Measurements from ENCODE around the gene OR2T4.

Gene OR2T4, protein sequence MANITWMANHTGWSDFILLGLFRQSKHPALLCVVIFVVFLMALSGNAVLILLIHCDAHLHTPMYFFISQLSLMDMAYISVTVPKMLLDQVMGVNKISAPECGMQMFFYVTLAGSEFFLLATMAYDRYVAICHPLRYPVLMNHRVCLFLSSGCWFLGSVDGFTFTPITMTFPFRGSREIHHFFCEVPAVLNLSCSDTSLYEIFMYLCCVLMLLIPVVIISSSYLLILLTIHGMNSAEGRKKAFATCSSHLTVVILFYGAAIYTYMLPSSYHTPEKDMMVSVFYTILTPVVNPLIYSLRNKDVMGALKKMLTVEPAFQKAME

DNA sequence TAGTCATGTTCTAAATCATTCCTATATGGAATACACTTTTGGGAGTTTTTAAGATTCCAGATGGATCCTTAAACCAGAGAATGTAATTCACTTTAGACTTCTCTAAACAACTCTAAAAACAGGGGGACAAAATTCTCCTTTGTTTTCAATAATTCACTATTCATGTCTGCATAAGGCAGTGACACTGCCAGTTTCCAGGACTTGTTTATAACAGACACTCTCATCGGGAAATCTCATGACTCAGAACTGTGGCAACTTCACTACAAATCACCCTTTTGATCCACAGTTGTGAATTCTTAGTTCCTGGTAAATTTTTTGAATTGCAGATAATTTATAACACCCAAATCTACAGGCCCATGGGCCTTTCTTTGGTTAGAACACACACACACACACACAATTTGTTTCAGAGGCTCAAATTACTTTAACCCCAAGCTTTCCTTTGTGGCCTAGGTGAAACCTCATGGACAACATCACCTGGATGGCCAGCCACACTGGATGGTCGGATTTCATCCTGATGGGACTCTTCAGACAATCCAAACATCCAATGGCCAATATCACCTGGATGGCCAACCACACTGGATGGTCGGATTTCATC lies at the start of gene OR2T4:
TSS of gene OR2T4 (plus strand) at position 545 of the 595 bp plus-strand sequence. CDS start at position 545, 0 bp downstream.
- H3K4me3 Mint-ChIP-seq: no peak within 1 kb of the TSS
- H3K4me1 Mint-ChIP-seq: no peaks in the 10 kb centered on the region
- H3K36me3 Mint-ChIP-seq (ENCODE audit: low read depth): no peaks in the 10 kb centered on the region
- no peaks in the 10 kb centered on the region for H3K9me3 Mint-ChIP-seq
- ATAC-seq: no peak
- peaks cover 2% of the 10 kb centered on the region for H3K27me3 Mint-ChIP-seq
- no peak for DNase-seq
- no peak within 1 kb of the TSS for H3K27ac Mint-ChIP-seq

DNA sequence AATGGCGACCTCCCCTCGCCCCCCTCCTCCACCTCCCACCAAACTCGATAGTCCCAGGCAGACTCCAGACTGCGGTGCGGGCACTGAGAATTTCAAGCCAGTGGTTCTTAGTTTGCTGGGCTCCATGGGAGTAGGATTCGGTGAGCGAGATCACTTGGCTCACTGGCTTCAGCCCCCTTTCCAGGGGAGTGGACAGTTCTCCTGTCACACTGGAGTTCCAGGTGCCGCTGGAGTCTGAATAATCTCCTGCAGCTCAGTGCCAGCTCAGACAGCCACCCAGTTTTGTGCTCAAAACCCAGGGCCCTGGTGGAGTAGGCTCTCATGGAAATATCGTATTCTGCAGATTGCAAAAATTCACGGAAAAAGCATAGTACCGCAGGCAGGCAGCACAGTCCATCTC lies 44.7 kb upstream of the OR2T4 start:
- no peak overlapping the region for H3K27ac Mint-ChIP-seq
- H3K27me3 Mint-ChIP-seq: peaks cover 11% of the 10 kb centered on the region
- H3K36me3 Mint-ChIP-seq (ENCODE audit: low read depth): peaks cover 4% of the 10 kb centered on the region
- DNase-seq (no peak), ATAC-seq (no peak)
- H3K4me1 Mint-ChIP-seq: no peaks in the 10 kb centered on the region
- no peak overlapping the region for H3K4me3 Mint-ChIP-seq
- peaks cover 19% of the 10 kb centered on the region for H3K9me3 Mint-ChIP-seq

GRCh38 chr1:248324468-248324867 lies 37.0 kb upstream of the OR2T4 start, which contains the start of gene OR2M7:
TSS of gene OR2M7 (minus strand) at chr1:248324568. CDS start at chr1:248324568, 0 bp downstream.
- Mint-ChIP-seq H3K27me3 (peaks cover 5% of the 10 kb centered on the region), H3K27ac (no peak within 1 kb of the TSS), H3K36me3 (ENCODE audit: low read depth) (no peaks in the 10 kb centered on the region), H3K4me1 (no peaks in the 10 kb centered on the region), H3K4me3 (no peak within 1 kb of the TSS), H3K9me3 (peaks cover 5% of the 10 kb centered on the region)
- ATAC-seq (no peak), DNase-seq (no peak)

DNA sequence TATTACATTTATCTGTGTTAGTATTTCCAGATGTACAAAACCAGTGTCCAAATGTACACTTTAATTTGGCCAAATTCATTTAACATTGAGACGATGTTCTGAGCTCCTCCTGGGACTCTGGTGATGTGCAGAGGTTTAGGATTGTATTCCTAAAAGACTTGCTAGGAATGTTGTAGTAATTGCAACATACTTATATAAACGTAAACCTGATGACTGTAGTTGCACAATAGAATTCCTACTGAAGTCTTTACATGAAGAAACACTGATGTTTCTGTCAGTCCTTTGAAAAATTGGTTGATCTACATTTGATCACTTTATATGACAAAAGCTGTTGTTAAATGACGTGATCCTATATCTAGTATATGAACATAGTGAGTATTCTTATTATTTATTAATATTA lies 18.0 kb upstream of the OR2T4 start:
- no peak for ATAC-seq
- no peak overlapping the region for H3K27ac Mint-ChIP-seq
- peaks cover 2% of the 10 kb centered on the region for H3K27me3 Mint-ChIP-seq
- no peaks in the 10 kb centered on the region for H3K36me3 Mint-ChIP-seq (ENCODE audit: low read depth)
- no peaks in the 10 kb centered on the region for H3K4me1 Mint-ChIP-seq
- DNase-seq: no peak
- H3K9me3 Mint-ChIP-seq: no peaks in the 10 kb centered on the region
- H3K4me3 Mint-ChIP-seq: no peak overlapping the region

DNA sequence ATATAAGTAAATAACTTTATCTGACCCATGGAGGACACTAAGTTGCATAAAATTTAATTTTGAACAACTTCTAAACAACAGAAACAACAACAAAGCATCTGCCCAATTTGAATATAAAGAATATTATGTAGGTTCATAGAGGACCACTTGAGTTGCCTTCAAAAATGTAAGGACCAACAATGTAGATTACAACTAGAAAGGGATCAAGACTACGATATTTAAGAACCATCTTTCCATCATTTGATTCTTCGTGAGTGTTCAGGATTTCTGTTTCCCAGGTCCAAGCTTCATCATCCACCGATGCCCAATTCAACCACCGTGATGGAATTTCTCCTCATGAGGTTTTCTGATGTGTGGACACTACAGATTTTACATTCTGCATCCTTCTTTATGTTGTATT lies 13.0 kb upstream of the OR2T4 start, which contains the start of gene OR14C36:
TSS of gene OR14C36 (plus strand) at position 301 of the 400 bp plus-strand sequence. CDS start at position 301, 0 bp downstream.
- H3K9me3 Mint-ChIP-seq: no peaks in the 10 kb centered on the region
- no peak for ATAC-seq
- no peak within 1 kb of the TSS for H3K27ac Mint-ChIP-seq
- H3K4me1 Mint-ChIP-seq: no peaks in the 10 kb centered on the region
- H3K36me3 Mint-ChIP-seq (ENCODE audit: low read depth): no peaks in the 10 kb centered on the region
- H3K27me3 Mint-ChIP-seq: peaks cover 10% of the 10 kb centered on the region
- DNase-seq: no peak
- no peak within 1 kb of the TSS for H3K4me3 Mint-ChIP-seq

DNA sequence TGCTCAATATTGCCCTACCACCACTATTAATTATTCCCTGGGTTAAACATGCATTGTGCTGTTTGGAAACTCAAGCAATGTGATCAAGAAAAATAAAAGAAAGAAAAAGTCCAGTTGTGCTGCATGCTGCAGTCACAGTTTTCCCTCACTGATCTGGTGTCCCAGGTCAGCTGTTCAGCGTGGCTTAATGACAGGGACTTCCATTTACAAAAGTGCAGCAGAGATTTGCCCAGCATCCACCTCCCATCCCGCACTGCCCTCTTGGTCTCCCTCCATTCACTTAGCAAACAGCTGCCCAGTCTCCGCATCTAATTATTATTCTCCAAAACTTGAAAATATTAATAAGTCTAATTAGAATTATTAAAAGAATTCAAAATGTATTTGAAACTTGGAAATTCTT lies 2.0 kb upstream of the OR2T4 start:
- H3K36me3 Mint-ChIP-seq (ENCODE audit: low read depth): no peaks in the 10 kb centered on the region
- no peak for ATAC-seq
- H3K9me3 Mint-ChIP-seq: no peaks in the 10 kb centered on the region
- DNase-seq: no peak
- H3K4me3 Mint-ChIP-seq: no peak overlapping the region
- no peaks in the 10 kb centered on the region for H3K27me3 Mint-ChIP-seq
- H3K27ac Mint-ChIP-seq: no peak overlapping the region
- H3K4me1 Mint-ChIP-seq: no peaks in the 10 kb centered on the region

DNA sequence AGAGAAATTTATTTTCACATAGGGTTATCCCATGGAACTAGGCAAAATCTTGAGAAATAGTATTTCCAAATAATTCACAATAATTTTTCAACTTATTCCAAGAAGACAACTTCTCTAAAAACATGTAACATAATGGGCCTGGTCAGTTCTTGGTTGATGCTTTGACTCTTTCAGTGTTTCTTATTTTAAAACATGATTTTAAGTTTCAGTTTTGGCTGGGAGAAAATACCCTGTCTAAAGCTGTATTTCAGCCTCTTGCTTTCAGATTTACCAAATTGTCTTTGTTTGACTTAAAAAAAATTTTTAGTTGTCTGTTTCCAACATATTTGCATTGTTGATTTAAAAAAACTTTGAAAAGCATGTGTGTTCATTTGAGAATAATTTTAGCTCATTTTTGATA lies 5.1 kb downstream of the OR2T4 start:
- Mint-ChIP-seq H3K27me3 (peaks cover 2% of the 10 kb centered on the region), H3K4me3 (no peak overlapping the region), H3K36me3 (ENCODE audit: low read depth) (no peaks in the 10 kb centered on the region), H3K9me3 (no peaks in the 10 kb centered on the region), H3K27ac (no peak overlapping the region), H3K4me1 (no peaks in the 10 kb centered on the region)
- no peak for ATAC-seq
- DNase-seq: no peak

DNA sequence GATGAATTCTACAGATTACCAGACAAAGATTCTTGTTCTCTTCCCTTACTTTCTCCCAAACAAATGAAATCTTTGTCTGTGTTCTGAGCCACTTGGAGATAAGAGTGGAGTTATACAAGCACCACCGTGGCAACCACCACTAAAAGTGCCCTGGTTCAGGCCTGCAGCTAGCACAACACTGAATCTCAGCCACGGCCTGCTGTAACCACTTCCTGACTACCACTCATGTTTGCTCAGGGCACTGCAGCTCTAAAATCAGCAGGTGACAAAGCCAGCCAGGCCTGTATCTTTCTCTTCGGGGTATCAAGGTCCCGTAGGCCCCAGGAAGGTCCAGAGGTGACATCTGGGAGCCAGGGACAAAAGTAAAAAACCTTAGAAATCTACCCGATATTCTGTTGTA lies 10.9 kb downstream of the OR2T4 start:
- ATAC-seq (no peak), DNase-seq (peak; percentile 3)
- Mint-ChIP-seq H3K9me3 (no peaks in the 10 kb centered on the region), H3K36me3 (ENCODE audit: low read depth) (no peaks in the 10 kb centered on the region), H3K27ac (no peak overlapping the region), H3K4me3 (no peak overlapping the region), H3K4me1 (peaks cover 8% of the 10 kb centered on the region), H3K27me3 (no peaks in the 10 kb centered on the region)

DNA sequence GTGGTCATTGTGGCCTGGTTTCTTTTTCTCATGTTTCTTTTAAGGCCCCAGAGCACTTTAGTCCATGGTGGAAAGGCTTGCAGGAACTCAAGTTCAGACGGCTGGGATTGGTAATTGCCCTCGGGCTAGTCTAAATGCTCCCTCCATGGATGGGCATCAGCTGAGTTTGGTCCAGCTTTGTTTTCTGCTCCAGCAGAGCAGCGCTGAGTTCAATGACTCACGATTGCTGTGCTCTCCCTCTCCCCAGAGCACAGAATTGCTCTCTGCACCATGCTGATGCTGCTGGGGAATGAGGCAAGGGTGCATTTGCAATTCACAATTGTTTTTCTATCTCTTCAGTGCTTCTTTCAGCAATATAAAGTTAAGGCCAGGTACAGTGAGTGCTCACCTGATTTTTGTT lies 12.3 kb downstream of the OR2T4 start:
- peaks cover 8% of the 10 kb centered on the region for H3K4me1 Mint-ChIP-seq
- H3K4me3 Mint-ChIP-seq: no peak overlapping the region
- no peaks in the 10 kb centered on the region for H3K9me3 Mint-ChIP-seq
- no peak overlapping the region for H3K27ac Mint-ChIP-seq
- ATAC-seq (no peak), DNase-seq (no peak)
- no peaks in the 10 kb centered on the region for H3K36me3 Mint-ChIP-seq (ENCODE audit: low read depth)
- H3K27me3 Mint-ChIP-seq: no peaks in the 10 kb centered on the region

GRCh38 chr1:248375446-248375845 lies 14.0 kb downstream of the OR2T4 start, which contains the start of gene OR2T6:
TSS of gene OR2T6 (plus strand) at chr1:248375746. CDS start at chr1:248387609, 11,863 bp downstream.
- Mint-ChIP-seq H3K4me3 (no peak within 1 kb of the TSS), H3K9me3 (no peaks in the 10 kb centered on the region), H3K27me3 (no peaks in the 10 kb centered on the region), H3K36me3 (ENCODE audit: low read depth) (no peaks in the 10 kb centered on the region), H3K4me1 (peaks cover 8% of the 10 kb centered on the region), H3K27ac (no peak within 1 kb of the TSS)
- ATAC-seq (no peak), DNase-seq (no peak)

DNA sequence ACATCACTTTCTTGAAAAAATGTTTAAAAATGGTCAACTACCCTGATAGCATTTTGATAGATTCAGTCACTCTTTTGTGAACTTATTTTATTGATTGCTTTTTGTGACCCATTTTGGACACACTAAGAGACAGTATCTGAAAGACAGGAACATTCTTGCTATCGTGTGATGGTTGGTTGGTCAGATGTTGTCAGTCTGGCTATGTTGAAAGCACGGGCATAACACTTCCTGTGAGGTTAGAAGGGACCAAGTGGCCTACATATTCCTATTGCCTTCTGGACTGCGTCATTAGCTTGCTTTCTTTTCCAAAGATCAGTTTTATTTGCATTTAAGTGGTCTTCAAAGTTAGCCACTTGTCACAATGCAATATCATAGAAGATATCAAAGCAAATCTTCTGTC lies 15.5 kb downstream of the OR2T4 start:
- Mint-ChIP-seq H3K36me3 (ENCODE audit: low read depth) (no peaks in the 10 kb centered on the region), H3K27me3 (no peaks in the 10 kb centered on the region), H3K9me3 (no peaks in the 10 kb centered on the region), H3K4me1 (peaks cover 8% of the 10 kb centered on the region), H3K27ac (no peak overlapping the region), H3K4me3 (no peak overlapping the region)
- no peak for DNase-seq
- no peak for ATAC-seq

GRCh38 chr1:248380854-248381253 lies 19.4 kb downstream of the OR2T4 start:
- Mint-ChIP-seq H3K4me1 (no peaks in the 10 kb centered on the region), H3K27me3 (no peaks in the 10 kb centered on the region), H3K9me3 (no peaks in the 10 kb centered on the region), H3K4me3 (no peak overlapping the region), H3K27ac (no peak overlapping the region), H3K36me3 (ENCODE audit: low read depth) (no peaks in the 10 kb centered on the region)
- ATAC-seq: no peak
- DNase-seq: no peak

DNA sequence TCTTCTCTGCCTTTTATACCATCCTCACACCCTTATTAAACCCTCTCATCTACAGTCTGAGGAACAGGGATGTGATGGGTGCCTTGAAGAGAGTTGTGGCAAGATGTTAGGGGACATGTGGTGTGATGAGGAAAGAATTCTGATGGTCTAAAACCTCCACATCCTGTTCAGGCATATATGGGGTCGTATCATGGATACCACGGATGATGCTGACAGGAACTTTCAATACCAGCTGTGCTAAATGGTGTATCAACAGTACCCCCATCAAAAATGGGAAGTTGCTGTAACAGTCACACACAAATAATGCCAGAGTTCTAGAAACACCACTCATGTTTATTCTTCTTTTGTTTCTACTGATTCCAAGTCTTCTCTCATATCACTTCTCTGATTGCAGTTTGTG lies 27.0 kb downstream of the OR2T4 start:
- H3K27me3 Mint-ChIP-seq: peaks cover 9% of the 10 kb centered on the region
- no peak overlapping the region for H3K27ac Mint-ChIP-seq
- H3K36me3 Mint-ChIP-seq (ENCODE audit: low read depth): no peaks in the 10 kb centered on the region
- DNase-seq: no peak
- no peak overlapping the region for H3K4me3 Mint-ChIP-seq
- H3K9me3 Mint-ChIP-seq: no peaks in the 10 kb centered on the region
- no peaks in the 10 kb centered on the region for H3K4me1 Mint-ChIP-seq
- ATAC-seq: no peak

DNA sequence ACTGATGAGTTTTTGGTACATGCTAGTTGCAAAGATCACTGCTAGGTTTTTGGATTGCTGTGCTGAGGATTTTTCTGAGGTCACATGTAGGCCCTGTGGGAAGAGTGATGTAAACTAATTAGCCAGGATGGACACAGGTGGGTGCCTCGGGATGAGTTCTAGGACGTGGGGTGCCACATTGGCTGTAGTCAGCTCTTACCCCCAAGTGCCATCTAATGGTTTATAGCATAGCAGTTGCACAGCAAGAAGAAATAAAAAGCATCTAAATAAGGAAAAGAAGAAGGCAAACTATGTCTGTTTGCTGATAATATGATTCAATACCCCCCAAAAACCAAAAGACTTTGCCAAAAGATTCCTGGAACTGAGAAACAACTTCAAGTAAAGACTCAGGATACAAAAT lies 31.6 kb downstream of the OR2T4 start:
- peaks cover 5% of the 10 kb centered on the region for H3K9me3 Mint-ChIP-seq
- no peak for ATAC-seq
- no peak for DNase-seq
- H3K27me3 Mint-ChIP-seq: peaks cover 14% of the 10 kb centered on the region
- H3K27ac Mint-ChIP-seq: no peak overlapping the region
- H3K4me3 Mint-ChIP-seq: no peak overlapping the region
- H3K4me1 Mint-ChIP-seq: no peaks in the 10 kb centered on the region
- H3K36me3 Mint-ChIP-seq (ENCODE audit: low read depth): no peaks in the 10 kb centered on the region

GRCh38 chr1:248402748-248403147 lies 41.3 kb downstream of the OR2T4 start, which contains the start of gene OR2T1:
TSS of gene OR2T1 (plus strand) at chr1:248403048. CDS start at chr1:248406148, 3,100 bp downstream.
- Mint-ChIP-seq H3K9me3 (peaks cover 5% of the 10 kb centered on the region), H3K27ac (no peak within 1 kb of the TSS), H3K4me1 (peaks cover 7% of the 10 kb centered on the region), H3K36me3 (ENCODE audit: low read depth) (no peaks in the 10 kb centered on the region), H3K27me3 (no peaks in the 10 kb centered on the region), H3K4me3 (no peak within 1 kb of the TSS)
- no peak for ATAC-seq
- no peak for DNase-seq
